HCT116 (cell line): ENCODE data around the gene AKAP13.

ENCODE experiments used
- EZH2 ChIP-seq: fragments of 200-600 bp; sonication (generic); IDR thresholded peaks from 2 replicates; pipeline ENCODE4 v1.6.1; 2017; ENCODE audit warnings: antibody characterized with exemption, mixed run types
- FOSL1 ChIP-seq: IDR thresholded peaks from 2 replicates; pipeline ENCODE4 v1.6.1; 2012; ENCODE audit warnings: low read depth
- POLR2A ChIP-seq: IDR thresholded peaks from 2 replicates; pipeline ENCODE4 v1.7.0; 2011; ENCODE audit warnings: borderline replicate concordance; ENCODE audit not compliant: insufficient read depth, insufficient read length; ENCODE audit errors: extremely low read depth
- SIN3A ChIP-seq: IDR thresholded peaks from 2 replicates; pipeline ENCODE4 v1.6.1; 2012; ENCODE audit warnings: low read depth
- TCF7L2 ChIP-seq: IDR thresholded peaks from 2 replicates; pipeline ENCODE4 v1.7.0; 2011; ENCODE audit warnings: borderline replicate concordance, inconsistent platforms; ENCODE audit not compliant: insufficient read depth, insufficient read length; ENCODE audit errors: extremely low read depth
- YY1 ChIP-seq: IDR thresholded peaks from 2 replicates; pipeline ENCODE4 v1.6.1; 2011; ENCODE audit warnings: low read length, low read depth, moderate library complexity, mild to moderate bottlenecking; ENCODE audit not compliant: insufficient replicate concordance; ENCODE audit errors: extremely low read depth
- ZFX ChIP-seq: fragments of 450-650 bp; IDR thresholded peaks from 2 replicates; pipeline ENCODE4 v1.6.1; 2017
- ZNF274 ChIP-seq: fragments of 200-500 bp; sonication (Bioruptor generic); IDR thresholded peaks from 2 replicates; pipeline ENCODE4 v1.6.1; 2014; ENCODE audit warnings: mild to moderate bottlenecking, low read depth, low read length, inconsistent platforms
- TF ChIP-seq, protein P1 (sequence below), 3 experiments: fragments of 200-600 bp in 1 of 3; sonication (generic) in 1 of 3; IDR thresholded peaks in 2 of 3; conservative IDR thresholded peaks in 1 of 3; 2 replicates each; pipeline ENCODE4 v1.5.1; 2012 to 2017; ENCODE audit warnings: low read depth in 2 of 3, low read length in 2 of 3, antibody characterized with exemption in 1 of 3, borderline replicate concordance in 1 of 3, control low read depth in 1 of 3, mild to moderate bottlenecking in 1 of 3, mixed read lengths in 1 of 3, mixed run types in 1 of 3, moderate library complexity in 1 of 3; ENCODE audit not compliant: insufficient read depth in 1 of 3
- TF ChIP-seq, protein P2 (sequence below): IDR thresholded peaks from 2 replicates; pipeline ENCODE4 v1.6.1; 2012
- TF ChIP-seq, protein P3 (sequence below): IDR thresholded peaks from 2 replicates; pipeline ENCODE4 v1.6.1; 2012

DNA sequence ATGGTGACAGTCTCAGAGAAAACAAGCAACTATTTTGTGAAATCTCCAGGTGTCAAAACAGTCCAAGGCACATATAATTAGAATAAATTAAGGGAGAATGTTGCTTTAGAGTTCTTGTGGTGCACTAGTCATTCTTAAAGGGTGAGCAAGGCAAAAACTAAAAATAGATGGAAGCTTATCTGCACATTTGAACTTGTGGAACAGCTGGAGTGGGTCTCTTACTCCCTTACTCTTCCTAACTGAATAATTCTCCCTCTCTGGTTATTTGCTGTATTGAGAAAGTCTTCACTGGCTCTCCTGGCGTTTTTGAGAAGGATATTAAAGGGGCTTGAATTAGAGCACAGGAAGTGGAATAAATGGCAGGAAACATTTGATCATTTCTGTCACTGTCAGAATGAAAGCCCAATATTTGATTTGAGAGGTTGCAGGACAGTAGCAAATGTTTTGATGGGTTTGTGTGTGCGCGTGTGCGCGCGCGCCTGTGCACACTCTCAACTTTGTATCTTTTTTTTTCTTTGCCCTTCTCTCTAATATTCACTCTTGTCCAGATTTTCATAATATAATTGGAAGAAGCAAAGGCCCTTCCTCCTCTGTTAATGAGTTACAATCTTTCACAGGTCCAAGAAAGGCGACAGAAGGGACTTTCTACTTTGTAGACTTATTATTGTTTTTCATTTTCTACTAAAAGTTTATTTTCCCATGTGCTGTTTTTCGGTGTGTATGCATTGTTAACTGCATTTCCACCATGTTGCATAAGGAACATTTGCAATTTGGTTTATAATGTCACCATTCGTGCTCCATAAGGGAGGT is 40.9 kb downstream of the AKAP13 start:
- TF ChIP-seq ZFX, result no peak
- TF ChIP-seq POLR2A, result no peak
- no peak for TF ChIP-seq TCF7L2
- TF ChIP-seq, protein P1, sequence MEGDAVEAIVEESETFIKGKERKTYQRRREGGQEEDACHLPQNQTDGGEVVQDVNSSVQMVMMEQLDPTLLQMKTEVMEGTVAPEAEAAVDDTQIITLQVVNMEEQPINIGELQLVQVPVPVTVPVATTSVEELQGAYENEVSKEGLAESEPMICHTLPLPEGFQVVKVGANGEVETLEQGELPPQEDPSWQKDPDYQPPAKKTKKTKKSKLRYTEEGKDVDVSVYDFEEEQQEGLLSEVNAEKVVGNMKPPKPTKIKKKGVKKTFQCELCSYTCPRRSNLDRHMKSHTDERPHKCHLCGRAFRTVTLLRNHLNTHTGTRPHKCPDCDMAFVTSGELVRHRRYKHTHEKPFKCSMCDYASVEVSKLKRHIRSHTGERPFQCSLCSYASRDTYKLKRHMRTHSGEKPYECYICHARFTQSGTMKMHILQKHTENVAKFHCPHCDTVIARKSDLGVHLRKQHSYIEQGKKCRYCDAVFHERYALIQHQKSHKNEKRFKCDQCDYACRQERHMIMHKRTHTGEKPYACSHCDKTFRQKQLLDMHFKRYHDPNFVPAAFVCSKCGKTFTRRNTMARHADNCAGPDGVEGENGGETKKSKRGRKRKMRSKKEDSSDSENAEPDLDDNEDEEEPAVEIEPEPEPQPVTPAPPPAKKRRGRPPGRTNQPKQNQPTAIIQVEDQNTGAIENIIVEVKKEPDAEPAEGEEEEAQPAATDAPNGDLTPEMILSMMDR (IDR thresholded peaks at IDR 0.05 in 2 of 3, conservative IDR thresholded peaks at IDR 0.05 in 1 of 3; ENCODE audit: borderline replicate concordance in 1 of 3, insufficient read depth in 1 of 3, low read depth in 2 of 3, low read length in 2 of 3), result no peak
- TF ChIP-seq EZH2, result no peak
- TF ChIP-seq YY1, result no peak
- no peak for TF ChIP-seq ZNF274
- TF ChIP-seq, protein P2, sequence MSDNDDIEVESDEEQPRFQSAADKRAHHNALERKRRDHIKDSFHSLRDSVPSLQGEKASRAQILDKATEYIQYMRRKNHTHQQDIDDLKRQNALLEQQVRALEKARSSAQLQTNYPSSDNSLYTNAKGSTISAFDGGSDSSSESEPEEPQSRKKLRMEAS, result no peak
- no peak for TF ChIP-seq SIN3A
- TF ChIP-seq FOSL1, result no peak
- TF ChIP-seq, protein P3, sequence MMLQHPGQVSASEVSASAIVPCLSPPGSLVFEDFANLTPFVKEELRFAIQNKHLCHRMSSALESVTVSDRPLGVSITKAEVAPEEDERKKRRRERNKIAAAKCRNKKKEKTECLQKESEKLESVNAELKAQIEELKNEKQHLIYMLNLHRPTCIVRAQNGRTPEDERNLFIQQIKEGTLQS, result no peak
